Astrocyte (in vitro differentiated cells and primary cell): ENCODE results near the gene ZNF609. TPM values are rescaled to one million over a fixed set of nuclear protein-coding genes. Genes with fewer than 3 reads are reported as not detected.

Experiments used
- DNase-seq: peaks from one replicate; pipeline ENCODE4 v3.0.0-alpha.2; 2010; ENCODE audit warnings: low read depth
- FAIRE-seq: peaks from 2 replicates; lab custom pipeline; 2011; peaks lifted over from hg19 to GRCh38; lab: Jason Lieb, UNC
- H2AFZ ChIP-seq: 2 replicates; pipeline ENCODE4 v1.6.0; 2012; ENCODE audit warnings: low read depth, low read length, inconsistent platforms
- H3K27ac ChIP-seq: 2 replicates; pipeline ENCODE4 v1.5.1; 2011; ENCODE audit warnings: low read depth, low read length, inconsistent platforms
- H3K27me3 ChIP-seq: 2 replicates; pipeline ENCODE4 v1.6.0; 2011; ENCODE audit warnings: low read length, inconsistent platforms; ENCODE audit not compliant: insufficient read depth
- H3K36me3 ChIP-seq: 2 replicates; pipeline ENCODE4 v1.5.1; 2011; ENCODE audit warnings: low read length, inconsistent platforms; ENCODE audit not compliant: insufficient read depth
- H3K4me1 ChIP-seq: 2 replicates; pipeline ENCODE4 v1.5.1; 2011; ENCODE audit warnings: low read length, inconsistent platforms; ENCODE audit not compliant: insufficient read depth
- H3K4me2 ChIP-seq: 2 replicates; pipeline ENCODE4 v1.6.0; 2012; ENCODE audit warnings: low read length, inconsistent platforms
- H3K4me3 ChIP-seq: 2 replicates; pipeline ENCODE4 v1.5.1; 2011; ENCODE audit warnings: low read depth, mild to moderate bottlenecking, low read length, inconsistent platforms; ENCODE audit not compliant: insufficient read depth
- H3K79me2 ChIP-seq: 2 replicates; pipeline ENCODE4 v1.6.0; 2012; ENCODE audit warnings: mild to moderate bottlenecking, low read length, inconsistent platforms; ENCODE audit not compliant: insufficient read depth
- H3K9ac ChIP-seq: 2 replicates; pipeline ENCODE4 v1.6.0; 2012; ENCODE audit warnings: mild to moderate bottlenecking, low read length, inconsistent platforms
- H3K9me3 ChIP-seq: 2 replicates; pipeline ENCODE4 v1.5.1; 2012; ENCODE audit warnings: low read depth, mild to moderate bottlenecking, low read length, inconsistent platforms; ENCODE audit not compliant: insufficient read depth
- H4K20me1 ChIP-seq: 2 replicates; pipeline ENCODE4 v1.6.0; 2012; ENCODE audit warnings: low read length, inconsistent platforms; ENCODE audit not compliant: insufficient read depth
- H3K27ac Mint-ChIP-seq: one replicate; pipeline ENCODE4 v1.8.0; 2021; ENCODE audit warnings: mild to moderate bottlenecking, mixed read lengths; ENCODE audit not compliant: unreplicated experiment
- H3K27me3 Mint-ChIP-seq: one replicate; pipeline ENCODE4 v1.8.0; 2021; ENCODE audit warnings: low read depth, mixed read lengths; ENCODE audit not compliant: unreplicated experiment
- H3K36me3 Mint-ChIP-seq: one replicate; pipeline ENCODE4 v1.8.0; 2021; ENCODE audit warnings: low read depth, mixed read lengths; ENCODE audit not compliant: unreplicated experiment
- H3K4me1 Mint-ChIP-seq: one replicate; pipeline ENCODE4 v1.8.0; 2021; ENCODE audit warnings: low read depth, mixed read lengths; ENCODE audit not compliant: unreplicated experiment
- H3K4me3 Mint-ChIP-seq: one replicate; pipeline ENCODE4 v1.8.0; 2021; ENCODE audit warnings: mild to moderate bottlenecking, moderate library complexity, mixed read lengths; ENCODE audit not compliant: unreplicated experiment
- H3K9me3 Mint-ChIP-seq: one replicate; pipeline ENCODE4 v1.8.0; 2021; ENCODE audit warnings: mild to moderate bottlenecking, mixed read lengths; ENCODE audit not compliant: unreplicated experiment
- CTCF ChIP-seq: IDR thresholded peaks from 2 replicates; pipeline ENCODE4 v1.5.1; 2011; ENCODE audit warnings: low read depth, mild to moderate bottlenecking, inconsistent platforms, low read length, moderate library complexity; ENCODE audit not compliant: insufficient read depth
- EZH2 ChIP-seq: IDR thresholded peaks from 2 replicates; pipeline ENCODE4 v1.6.1; 2012; ENCODE audit warnings: mild to moderate bottlenecking, low read length, inconsistent platforms; ENCODE audit not compliant: insufficient read depth
- total RNA-seq: library from RNA; stranded (reverse); gene quantifications from 2 replicates; pipeline ENCODE4 v1.2.1, GENCODE V29; 2021

The ZNF609 gene
- total RNA-seq, 1 donor from 2014 or later, result 38.5 TPM

- no peak for FAIRE-seq
- H3K4me3 ChIP-seq, result no peak overlapping the region
- H3K27me3 Mint-ChIP-seq, result no peaks in the 10 kb centered on the region
- no peak overlapping the region for H3K9ac ChIP-seq
- H3K9me3 Mint-ChIP-seq, result no peaks in the 10 kb centered on the region
- H3K79me2 ChIP-seq, result peaks cover 59% of the 10 kb centered on the region
- TF ChIP-seq CTCF (no peak), EZH2 (no peak)
- H2AFZ ChIP-seq, result no peak overlapping the region
- H3K27ac ChIP-seq, result no peak overlapping the region
- peaks cover 40% of the 10 kb centered on the region for H4K20me1 ChIP-seq
- no peak for DNase-seq
- peaks cover 9% of the 10 kb centered on the region for H3K4me1 Mint-ChIP-seq
- H3K36me3 Mint-ChIP-seq, result peaks cover 2% of the 10 kb centered on the region
- H3K4me1 ChIP-seq, result no peaks in the 10 kb centered on the region
- H3K36me3 ChIP-seq, result no peaks in the 10 kb centered on the region
- H3K4me2 ChIP-seq, result no peak overlapping the region
- H3K27ac Mint-ChIP-seq, result peak overlapping the region; percentile 1
- H3K27me3 ChIP-seq, result no peaks in the 10 kb centered on the region
- no peak overlapping the region for H3K4me3 Mint-ChIP-seq
- no peaks in the 10 kb centered on the region for H3K9me3 ChIP-seq
Observed at GRCh38 chr15:64610257-64610919, 150.0 kb downstream of the ZNF609 start.

- Histone ChIP-seq H3K9ac (no peak overlapping the region), H3K27me3 (no peaks in the 10 kb centered on the region), H3K9me3 (no peaks in the 10 kb centered on the region), H3K27ac (no peak overlapping the region), H3K36me3 (no peaks in the 10 kb centered on the region), H4K20me1 (peaks cover 46% of the 10 kb centered on the region), H2AFZ (no peak overlapping the region), H3K4me1 (no peaks in the 10 kb centered on the region), H3K79me2 (peaks cover 62% of the 10 kb centered on the region), H3K4me2 (no peak overlapping the region), H3K4me3 (no peak overlapping the region)
- Mint-ChIP-seq H3K4me1 (peaks cover 9% of the 10 kb centered on the region), H3K27me3 (no peaks in the 10 kb centered on the region), H3K36me3 (peaks cover 4% of the 10 kb centered on the region), H3K9me3 (no peaks in the 10 kb centered on the region), H3K27ac (peak overlapping the region; percentile 53), H3K4me3 (no peak overlapping the region)
- FAIRE-seq, result no peak
- TF ChIP-seq EZH2, result no peak
- no peak for TF ChIP-seq CTCF
- DNase-seq, result no peak
Observed at GRCh38 chr15:64611085-64611725, 150.8 kb downstream of the ZNF609 start.

GRCh38 chr15:64614519-64614918, 154.1 kb downstream of the ZNF609 start:
- TF ChIP-seq CTCF, result no peak
- no peak for TF ChIP-seq EZH2
- Histone ChIP-seq H3K27me3 (no peaks in the 10 kb centered on the region), H3K4me2 (no peak overlapping the region), H3K36me3 (no peaks in the 10 kb centered on the region), H3K4me1 (no peaks in the 10 kb centered on the region), H3K27ac (no peak overlapping the region), H3K79me2 (peaks cover 63% of the 10 kb centered on the region), H3K4me3 (no peak overlapping the region), H2AFZ (no peak overlapping the region), H3K9me3 (no peaks in the 10 kb centered on the region), H4K20me1 (peaks cover 57% of the 10 kb centered on the region), H3K9ac (no peak overlapping the region)
- Mint-ChIP-seq H3K4me1 (peaks cover 9% of the 10 kb centered on the region), H3K27ac (no peak overlapping the region), H3K9me3 (no peaks in the 10 kb centered on the region), H3K27me3 (no peaks in the 10 kb centered on the region), H3K4me3 (no peak overlapping the region), H3K36me3 (peaks cover 5% of the 10 kb centered on the region)
- DNase-seq (no peak), FAIRE-seq (no peak)
